ENCODE results near the gene OR5H15. TPM values are rescaled to one million over a fixed set of nuclear protein-coding genes. Genes with fewer than 3 reads are reported as not detected.
"Not testable (repeated sequence)": the region's sequence is repeated elsewhere in the genome, so short reads cannot be mapped to it uniquely, and the experiment has no call there.

OR5H15 gene
- total RNA-seq (not detected), polyA plus RNA-seq (not detected), total RNA-seq (not detected)

DNA sequence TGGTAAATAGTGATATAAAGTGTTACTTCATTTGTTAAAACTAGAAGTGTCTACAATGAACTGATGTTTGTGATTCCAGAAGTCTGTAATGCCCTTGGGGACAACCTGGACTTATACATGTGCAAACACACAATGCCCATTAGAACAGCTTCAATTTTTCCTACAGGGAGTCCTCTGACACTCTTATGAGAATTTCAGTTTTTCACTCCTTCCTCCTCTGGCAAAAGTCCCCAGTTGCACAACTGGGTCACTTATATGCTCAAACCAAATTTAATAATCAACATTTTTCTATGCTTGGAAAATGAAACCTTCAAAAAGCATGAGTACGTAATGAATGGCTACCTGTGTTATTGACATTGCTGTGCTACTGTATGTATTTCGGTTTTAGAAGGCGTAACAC, at the start of gene OR5H15:
Gene OR5H15 (plus strand): TSS at position 301 of the 400 bp plus-strand sequence. CDS start 2,004 bp downstream, outside the sequence.
- ChIA-PET CTCF (no interaction called here), POLR2A (no interaction called here)
- no peak for ATAC-seq
- Histone ChIP-seq H3K4me3 (ENCODE audit: low read length) (no peak within 1 kb of the TSS), H3K36me3 (ENCODE audit: control insufficient read depth in 2 of 3, insufficient read depth in 3 of 3, low read length in 3 of 3) (no peaks in the 10 kb centered on the region), H3K27me3 (ENCODE audit: control insufficient read depth in 2 of 2, insufficient read depth in 2 of 2, low read length in 2 of 2) (peaks cover 0 to 3% of the 10 kb centered on the region in 2 donors), H3K9me3 (ENCODE audit: control insufficient read depth in 2 of 3, low read length in 3 of 3) (no peaks in the 10 kb centered on the region), H3K4me1 (ENCODE audit: control insufficient read depth in 2 of 2, insufficient read depth in 2 of 2, low read length in 2 of 2) (no peaks in the 10 kb centered on the region), H3K27ac (ENCODE audit: low read depth, low read length) (no peak within 1 kb of the TSS)
- H3K9me3 Mint-ChIP-seq = peaks cover 0 to 5% (median 0%) of the 10 kb centered on the region in 11 donors
- H3K4me3 Mint-ChIP-seq = no peak within 1 kb of the TSS
- no peaks in the 10 kb centered on the region for H3K36me3 Mint-ChIP-seq
- H3K27ac Mint-ChIP-seq = no peak within 1 kb of the TSS
- intact Hi-C loops (cut with micrococcal nuclease) = no loop called here
- no peak for DNase-seq
- peaks cover 4 to 17% (median 7%) of the 10 kb centered on the region in 5 donors for H3K27me3 Mint-ChIP-seq
- H3K4me1 Mint-ChIP-seq = no peaks in the 10 kb centered on the region

DNA sequence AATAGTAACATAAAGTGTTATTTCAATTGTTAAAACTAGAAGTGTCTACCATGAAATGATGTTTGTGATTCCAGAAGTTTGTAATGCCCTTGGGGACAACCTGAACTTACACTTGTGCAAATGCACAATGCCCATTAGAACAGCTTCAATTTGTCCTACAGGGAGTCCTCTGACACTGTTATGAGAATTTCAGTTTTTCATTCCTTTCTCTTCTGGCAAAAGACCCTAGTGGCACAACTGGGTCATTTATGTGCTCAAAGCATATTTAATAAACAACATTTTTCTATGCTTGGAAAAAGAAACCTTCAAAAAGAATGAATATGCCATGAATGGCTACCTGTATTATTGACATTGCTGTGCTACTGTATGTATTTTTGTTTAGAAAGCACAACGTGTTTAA, 36.1 kb upstream of the OR5H15 start, which contains the start of gene OR5H1:
Gene OR5H1 (plus strand): TSS at position 301 of the 400 bp plus-strand sequence. CDS start 1,977 bp downstream, outside the sequence.
- peaks cover 0 to 5% (median 0%) of the 10 kb centered on the region in 5 donors for H3K27me3 Mint-ChIP-seq
- Histone ChIP-seq H3K27me3 (ENCODE audit: control insufficient read depth in 2 of 2, insufficient read depth in 2 of 2, low read length in 2 of 2) (no peaks in the 10 kb centered on the region), H3K27ac (ENCODE audit: low read depth, low read length) (no peak within 1 kb of the TSS), H3K9me3 (ENCODE audit: control insufficient read depth in 2 of 3, low read length in 3 of 3) (no peaks in the 10 kb centered on the region), H3K36me3 (ENCODE audit: control insufficient read depth in 2 of 3, insufficient read depth in 3 of 3, low read length in 3 of 3) (no peaks in the 10 kb centered on the region), H3K4me1 (ENCODE audit: control insufficient read depth in 2 of 2, insufficient read depth in 2 of 2, low read length in 2 of 2) (no peaks in the 10 kb centered on the region), H3K4me3 (ENCODE audit: low read length) (no peak within 1 kb of the TSS)
- ChIA-PET POLR2A (no interaction called here), CTCF (no interaction called here)
- no peak for ATAC-seq
- H3K27ac Mint-ChIP-seq = no peak within 1 kb of the TSS
- DNase-seq = no peak
- no peaks in the 10 kb centered on the region for H3K36me3 Mint-ChIP-seq
- peaks cover 0 to 1% (median 0%) of the 10 kb centered on the region in 11 donors for H3K9me3 Mint-ChIP-seq
- intact Hi-C loops (cut with micrococcal nuclease) = no loop called here
- no peak within 1 kb of the TSS for H3K4me3 Mint-ChIP-seq
- H3K4me1 Mint-ChIP-seq = no peaks in the 10 kb centered on the region

DNA sequence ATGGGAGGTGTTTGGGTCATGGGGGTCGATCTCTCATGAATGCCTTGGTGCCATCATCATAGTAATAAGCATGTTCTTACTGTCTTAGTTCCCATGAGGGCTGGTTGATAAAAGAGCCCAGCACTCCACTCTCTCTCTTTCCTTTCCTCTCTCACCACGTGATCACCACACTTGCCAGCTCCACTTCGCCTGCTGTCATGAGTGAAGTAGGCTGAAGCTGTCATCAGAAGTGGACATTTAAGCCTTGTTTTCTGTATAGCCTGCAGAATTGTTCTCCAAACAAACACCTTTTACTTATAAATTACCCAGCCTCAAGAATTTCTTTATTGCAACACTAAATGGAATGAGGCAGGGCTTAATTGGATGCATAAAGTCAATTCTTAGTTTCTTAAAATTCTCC, 29.9 kb upstream of the OR5H15 start:
- H3K36me3 ChIP-seq (ENCODE audit: control insufficient read depth in 2 of 3, insufficient read depth in 3 of 3, low read length in 3 of 3) = no peaks in the 10 kb centered on the region
- Mint-ChIP-seq H3K9me3 (no peaks in the 10 kb centered on the region), H3K4me1 (peaks cover 0 to 2% (median 0%) of the 10 kb centered on the region in 7 donors), H3K36me3 (no peaks in the 10 kb centered on the region), H3K27ac (no peak overlapping the region), H3K27me3 (peaks cover 0 to 12% (median 3%) of the 10 kb centered on the region in 5 donors), H3K4me3 (no peak overlapping the region)
- ATAC-seq (no peak), DNase-seq (no peak)
- no peak overlapping the region for H3K4me3 ChIP-seq (ENCODE audit: low read length)
- intact Hi-C loops (cut with micrococcal nuclease) = no loop called here
- ChIA-PET POLR2A (no interaction called here), CTCF (no interaction called here)
- no peaks in the 10 kb centered on the region for H3K27me3 ChIP-seq (ENCODE audit: control insufficient read depth in 2 of 2, insufficient read depth in 2 of 2, low read length in 2 of 2)
- H3K9me3 ChIP-seq (ENCODE audit: control insufficient read depth in 2 of 3, low read length in 3 of 3) = no peaks in the 10 kb centered on the region
- H3K4me1 ChIP-seq (ENCODE audit: control insufficient read depth in 2 of 2, insufficient read depth in 2 of 2, low read length in 2 of 2) = no peaks in the 10 kb centered on the region
- no peak overlapping the region for H3K27ac ChIP-seq (ENCODE audit: low read depth, low read length)

DNA sequence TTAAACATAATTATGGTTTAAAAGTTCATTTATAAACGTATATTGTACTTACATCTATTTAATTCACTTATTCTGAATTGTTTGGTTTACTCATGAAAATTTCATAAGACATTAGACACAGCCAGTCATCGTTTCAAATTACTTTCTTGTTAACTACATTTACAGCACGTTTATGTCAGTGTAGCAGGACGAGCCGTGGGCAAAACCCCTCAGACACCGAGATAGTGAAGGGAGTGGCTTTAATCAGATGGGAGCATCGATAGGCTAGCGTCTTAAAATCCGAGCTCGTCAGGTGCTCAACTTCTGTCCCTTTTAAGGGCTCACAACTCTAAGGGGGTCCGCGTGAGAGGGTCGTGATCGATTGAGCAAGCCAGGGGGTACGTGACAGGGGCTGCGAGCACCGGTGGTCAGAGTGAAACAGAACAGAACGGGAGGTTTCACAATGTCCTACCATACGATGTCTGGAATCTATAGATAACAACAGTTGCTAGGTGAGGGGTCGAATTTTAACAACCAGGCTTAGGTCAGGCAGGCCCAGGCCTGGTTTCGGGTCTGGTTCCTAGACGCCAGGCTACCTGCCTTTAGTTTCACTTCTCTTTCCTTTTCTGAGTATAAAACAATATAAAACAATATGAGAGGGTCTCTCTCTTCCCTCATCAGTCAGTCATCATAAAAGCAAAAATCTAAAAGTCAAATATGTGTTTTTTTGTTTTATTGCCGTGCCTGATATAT, 28.5 kb upstream of the OR5H15 start:
- intact Hi-C loops (cut with micrococcal nuclease); DNase-seq; H3K4me3 ChIP-seq (ENCODE audit: low read length); H3K27me3 ChIP-seq (ENCODE audit: control insufficient read depth in 2 of 2, insufficient read depth in 2 of 2, low read length in 2 of 2); H3K4me1 Mint-ChIP-seq; H3K9me3 ChIP-seq (ENCODE audit: control insufficient read depth in 2 of 3, low read length in 3 of 3); CTCF ChIA-PET; H3K27ac Mint-ChIP-seq; H3K36me3 ChIP-seq (ENCODE audit: control insufficient read depth in 2 of 3, insufficient read depth in 3 of 3, low read length in 3 of 3); ATAC-seq; H3K27ac ChIP-seq (ENCODE audit: low read depth, low read length); H3K4me3 Mint-ChIP-seq; POLR2A ChIA-PET; H3K36me3 Mint-ChIP-seq; H3K9me3 Mint-ChIP-seq; H3K4me1 ChIP-seq (ENCODE audit: control insufficient read depth in 2 of 2, insufficient read depth in 2 of 2, low read length in 2 of 2): not testable (repeated sequence)
- peaks cover 0 to 12% (median 5%) of the 10 kb centered on the region in 5 donors for H3K27me3 Mint-ChIP-seq

DNA sequence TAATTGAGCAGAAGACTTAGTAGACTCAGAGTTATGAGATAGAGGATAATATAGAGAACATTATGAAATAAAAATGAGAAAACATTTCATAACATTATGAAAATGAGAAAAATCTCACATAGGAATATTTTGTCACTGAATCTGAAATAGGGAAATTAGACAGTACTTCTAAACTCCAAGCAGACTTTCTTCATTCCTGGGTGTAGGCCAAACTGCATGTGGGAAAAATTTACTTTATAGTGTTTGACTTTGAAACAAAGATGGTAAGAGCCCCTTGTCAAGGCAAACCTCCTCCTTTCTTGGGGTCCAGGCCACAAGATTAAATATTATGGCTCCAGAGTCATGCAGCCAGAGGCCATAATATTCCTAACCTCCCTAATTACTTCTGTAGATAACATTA, 26.0 kb upstream of the OR5H15 start:
- H3K27me3 ChIP-seq (ENCODE audit: control insufficient read depth in 2 of 2, insufficient read depth in 2 of 2, low read length in 2 of 2) = no peaks in the 10 kb centered on the region
- peaks cover 0 to 2% (median 0%) of the 10 kb centered on the region in 7 donors for H3K4me1 Mint-ChIP-seq
- H3K27me3 Mint-ChIP-seq = peaks cover 0 to 12% (median 7%) of the 10 kb centered on the region in 5 donors
- no peaks in the 10 kb centered on the region for H3K36me3 ChIP-seq (ENCODE audit: control insufficient read depth in 2 of 3, insufficient read depth in 3 of 3, low read length in 3 of 3)
- ATAC-seq (no peak), DNase-seq (no peak)
- no peak overlapping the region for H3K27ac Mint-ChIP-seq
- no peak overlapping the region for H3K4me3 Mint-ChIP-seq
- peaks cover 0 to 6% (median 0%) of the 10 kb centered on the region in 11 donors for H3K9me3 Mint-ChIP-seq
- CTCF ChIA-PET = no interaction called here
- H3K27ac ChIP-seq (ENCODE audit: low read depth, low read length) = no peak overlapping the region
- no peaks in the 10 kb centered on the region for H3K36me3 Mint-ChIP-seq
- no peaks in the 10 kb centered on the region for H3K9me3 ChIP-seq (ENCODE audit: control insufficient read depth in 2 of 3, low read length in 3 of 3)
- POLR2A ChIA-PET = no interaction called here
- intact Hi-C loops (cut with micrococcal nuclease) = loop anchor here in 1 of 2 donors (1.0 kb wide), 1 partner anchor 43 kb away; no protein-coding TSS in a partner anchor
- H3K4me3 ChIP-seq (ENCODE audit: low read length) = no peak overlapping the region
- no peaks in the 10 kb centered on the region for H3K4me1 ChIP-seq (ENCODE audit: control insufficient read depth in 2 of 2, insufficient read depth in 2 of 2, low read length in 2 of 2)

DNA sequence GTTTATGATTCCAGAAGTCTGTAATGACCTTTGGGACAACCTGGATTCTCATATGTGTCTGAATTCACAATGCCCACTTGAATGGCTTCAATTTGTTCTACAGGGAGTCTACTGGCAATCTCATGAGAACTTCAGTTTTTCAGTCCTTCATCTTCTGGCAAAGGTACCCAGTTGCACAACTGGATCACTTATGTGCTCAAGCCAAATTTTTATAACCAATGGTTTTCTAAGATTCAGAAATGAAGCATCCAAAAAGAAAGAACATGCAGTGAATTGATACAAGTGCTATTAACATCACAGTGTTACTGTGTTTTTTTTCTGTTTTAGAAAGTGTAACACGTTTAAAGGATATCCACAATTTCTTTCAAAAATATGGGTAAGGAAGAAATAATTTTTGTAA, 19.3 kb upstream of the OR5H15 start, which contains the start of gene OR5H14:
Gene OR5H14 (plus strand): TSS at position 301 of the 400 bp plus-strand sequence. CDS start 1,907 bp downstream, outside the sequence.
- H3K36me3 ChIP-seq (ENCODE audit: control insufficient read depth in 2 of 3, insufficient read depth in 3 of 3, low read length in 3 of 3) = no peaks in the 10 kb centered on the region
- ATAC-seq = no peak
- CTCF ChIA-PET = no interaction called here
- H3K36me3 Mint-ChIP-seq = no peaks in the 10 kb centered on the region
- intact Hi-C loops (cut with micrococcal nuclease) = no loop called here
- peaks cover 0 to 14% (median 0%) of the 10 kb centered on the region in 11 donors for H3K9me3 Mint-ChIP-seq
- H3K27ac ChIP-seq (ENCODE audit: low read depth, low read length) = no peak within 1 kb of the TSS
- H3K27me3 Mint-ChIP-seq = peaks cover 0 to 10% (median 8%) of the 10 kb centered on the region in 5 donors
- H3K9me3 ChIP-seq (ENCODE audit: control insufficient read depth in 2 of 3, low read length in 3 of 3) = no peaks in the 10 kb centered on the region
- H3K4me1 Mint-ChIP-seq = no peaks in the 10 kb centered on the region
- no peaks in the 10 kb centered on the region for H3K4me1 ChIP-seq (ENCODE audit: control insufficient read depth in 2 of 2, insufficient read depth in 2 of 2, low read length in 2 of 2)
- no peak within 1 kb of the TSS for H3K27ac Mint-ChIP-seq
- H3K27me3 ChIP-seq (ENCODE audit: control insufficient read depth in 2 of 2, insufficient read depth in 2 of 2, low read length in 2 of 2) = no peaks in the 10 kb centered on the region
- POLR2A ChIA-PET = no interaction called here
- no peak within 1 kb of the TSS for H3K4me3 Mint-ChIP-seq
- DNase-seq = no peak
- no peak within 1 kb of the TSS for H3K4me3 ChIP-seq (ENCODE audit: low read length)

DNA sequence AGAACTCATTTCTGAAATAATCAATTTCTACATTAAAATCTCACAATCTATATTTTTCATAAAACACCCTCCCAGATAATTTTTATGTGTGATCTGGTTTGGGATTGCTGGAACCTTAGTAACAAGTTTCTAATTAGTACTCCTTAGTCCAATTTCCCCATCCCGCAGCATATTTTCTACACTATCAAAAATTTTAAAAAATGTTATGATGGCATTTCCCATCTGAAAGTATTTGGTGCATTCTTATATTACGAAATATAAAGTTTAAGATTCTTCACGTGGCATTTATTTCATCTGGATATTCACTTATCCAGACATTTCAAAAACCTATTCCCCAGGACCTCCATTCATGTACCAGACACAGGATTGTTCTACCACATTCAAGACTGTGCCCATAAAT, 17.7 kb upstream of the OR5H15 start:
- intact Hi-C loops (cut with micrococcal nuclease) = no loop called here
- DNase-seq (no peak), ATAC-seq (no peak)
- H3K4me3 Mint-ChIP-seq = no peak overlapping the region
- ChIA-PET CTCF (no interaction called here), POLR2A (no interaction called here)
- Histone ChIP-seq H3K27ac (ENCODE audit: low read depth, low read length) (no peak overlapping the region), H3K4me1 (ENCODE audit: control insufficient read depth in 2 of 2, insufficient read depth in 2 of 2, low read length in 2 of 2) (no peaks in the 10 kb centered on the region), H3K9me3 (ENCODE audit: control insufficient read depth in 2 of 3, low read length in 3 of 3) (no peaks in the 10 kb centered on the region), H3K4me3 (ENCODE audit: low read length) (no peak overlapping the region), H3K27me3 (ENCODE audit: control insufficient read depth in 2 of 2, insufficient read depth in 2 of 2, low read length in 2 of 2) (no peaks in the 10 kb centered on the region), H3K36me3 (ENCODE audit: control insufficient read depth in 2 of 3, insufficient read depth in 3 of 3, low read length in 3 of 3) (no peaks in the 10 kb centered on the region)
- peaks cover 0 to 14% (median 0%) of the 10 kb centered on the region in 11 donors for H3K9me3 Mint-ChIP-seq
- no peak overlapping the region for H3K27ac Mint-ChIP-seq
- no peaks in the 10 kb centered on the region for H3K36me3 Mint-ChIP-seq
- H3K27me3 Mint-ChIP-seq = peaks cover 0 to 8% (median 5%) of the 10 kb centered on the region in 5 donors
- H3K4me1 Mint-ChIP-seq = no peaks in the 10 kb centered on the region

Measured in naive thymus-derived CD4-positive, alpha-beta T cell (primary cell).